DMS114 treated with DMSO at 0.1 percent for 48 hours (cell line): ENCODE results near the gene ACACB.

Experiments
- DNase-seq: peaks from one replicate; lab custom pipeline; 2025; ENCODE audit not compliant: unreplicated experiment; lab: John Stamatoyannopoulos, UW

Gene ACACB

GRCh38 chr12:109271418-109271817 is 155.0 kb downstream of the ACACB start:
- no peak for DNase-seq

- no peak for DNase-seq
These were observed 157.0 kb downstream of the ACACB start for GRCh38 chr12:109273354-109273753.

GRCh38 chr12:109274381-109274780 is 158.0 kb downstream of the ACACB start:
- DNase-seq: no peak

- no peak for DNase-seq
These were observed 158.8 kb downstream of the ACACB start for GRCh38 chr12:109275173-109275572.

GRCh38 chr12:109276160-109276559 is 159.8 kb downstream of the ACACB start:
- DNase-seq: no peak

- no peak for DNase-seq
These were observed 161.0 kb downstream of the ACACB start for GRCh38 chr12:109277255-109277898.

- no peak for DNase-seq
These were observed 161.7 kb downstream of the ACACB start for GRCh38 chr12:109277899-109278762.

- DNase-seq: no peak
These were observed 162.5 kb downstream of the ACACB start for GRCh38 chr12:109278912-109279311.

- DNase-seq: no peak
These were observed 163.1 kb downstream of the ACACB start for GRCh38 chr12:109279525-109279924.

- no peak for DNase-seq
These were observed 165.1 kb downstream of the ACACB start for GRCh38 chr12:109281452-109281851.

- DNase-seq: no peak
These were observed 168.0 kb downstream of the ACACB start for GRCh38 chr12:109284392-109284791.

GRCh38 chr12:109286252-109286651 is 169.9 kb downstream of the ACACB start:
- DNase-seq: no peak

GRCh38 chr12:109286652-109287051 is 170.3 kb downstream of the ACACB start:
- no peak for DNase-seq

- DNase-seq: no peak
These were observed 170.8 kb downstream of the ACACB start for GRCh38 chr12:109287181-109287580.

- no peak for DNase-seq
These were observed 171.6 kb downstream of the ACACB start for GRCh38 chr12:109287811-109288469.

GRCh38 chr12:109288571-109288970 is 172.2 kb downstream of the ACACB start:
- peak; percentile 19 for DNase-seq

GRCh38 chr12:109289004-109289403 is 172.6 kb downstream of the ACACB start:
- DNase-seq: no peak

GRCh38 chr12:109289551-109289950 is 173.2 kb downstream of the ACACB start:
- no peak for DNase-seq

- DNase-seq: no peak
These were observed 173.7 kb downstream of the ACACB start for GRCh38 chr12:109290061-109290460.

GRCh38 chr12:109291117-109291516 is 174.7 kb downstream of the ACACB start:
- no peak for DNase-seq

GRCh38 chr12:109291521-109292341 is 175.3 kb downstream of the ACACB start:
- DNase-seq: no peak
